ENCODE results near the gene RAD54L.

RAD54L gene

DNA sequence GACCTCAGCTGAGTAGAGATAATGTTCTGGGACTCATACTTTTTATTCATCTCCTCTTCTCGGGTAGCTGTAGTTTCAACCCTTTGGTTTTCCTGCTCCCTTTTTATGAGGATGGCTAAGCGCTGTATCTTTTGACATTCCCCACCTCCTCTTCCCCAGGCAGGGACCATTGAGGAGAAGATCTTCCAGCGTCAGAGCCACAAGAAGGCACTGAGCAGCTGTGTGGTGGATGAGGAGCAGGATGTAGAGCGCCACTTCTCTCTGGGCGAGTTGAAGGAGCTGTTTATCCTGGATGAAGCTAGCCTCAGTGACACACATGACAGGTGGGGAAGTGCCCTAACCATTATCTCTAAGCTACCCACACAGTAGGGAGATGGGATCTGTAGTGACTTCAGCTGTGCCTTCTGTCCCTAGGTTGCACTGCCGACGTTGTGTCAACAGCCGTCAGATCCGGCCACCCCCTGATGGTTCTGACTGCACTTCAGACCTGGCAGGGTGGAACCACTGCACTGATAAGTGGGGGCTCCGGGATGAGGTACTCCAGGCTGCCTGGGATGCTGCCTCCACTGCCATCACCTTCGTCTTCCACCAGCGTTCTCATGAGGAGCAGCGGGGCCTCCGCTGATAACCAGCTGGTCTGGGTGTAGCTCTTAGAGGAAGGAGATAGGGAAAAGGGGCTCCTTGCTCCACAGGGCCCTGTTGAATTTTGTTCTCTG is 30.3 kb downstream of the RAD54L start:
- Histone ChIP-seq H3K4me3 (ENCODE audit: insufficient read depth, low read length, poor library complexity, severe bottlenecking) (no peak overlapping the region), H3K9me3 (ENCODE audit: insufficient read depth, low read length) (no peaks in the 10 kb centered on the region), H3K9ac (ENCODE audit: low read length) (no peak overlapping the region), H2AFZ (ENCODE audit: low read depth, low read length, severe bottlenecking) (no peak overlapping the region), H3K27me3 (ENCODE audit: low read length) (no peaks in the 10 kb centered on the region), H3K36me3 (ENCODE audit: low read length) (peaks cover 19% of the 10 kb centered on the region; the same call in 1 of the 2 replicates), H3K27ac (ENCODE audit: low read depth, low read length) (no peak overlapping the region), H3K9me2 (replicated peaks; ENCODE audit: insufficient read depth, low read length) (no peaks in the 10 kb centered on the region), H4K20me1 (ENCODE audit: low read depth, low read length) (no peaks in the 10 kb centered on the region), H3F3A (ENCODE audit: insufficient read depth) (0 out of 2 replicates have a peak, but pooled peaks cover 4% of the 10 kb centered on the region), H3K4me2 (ENCODE audit: low read depth, low read length, poor library complexity, severe bottlenecking) (no peak overlapping the region), H3K79me2 (ENCODE audit: insufficient read depth, low read length) (no peaks in the 10 kb centered on the region)
- TF ChIP-seq EZH2phosphoT487 (conservative IDR thresholded peaks at IDR 0.05; ENCODE audit: low read length), result no peak
- TF ChIP-seq, protein P1, sequence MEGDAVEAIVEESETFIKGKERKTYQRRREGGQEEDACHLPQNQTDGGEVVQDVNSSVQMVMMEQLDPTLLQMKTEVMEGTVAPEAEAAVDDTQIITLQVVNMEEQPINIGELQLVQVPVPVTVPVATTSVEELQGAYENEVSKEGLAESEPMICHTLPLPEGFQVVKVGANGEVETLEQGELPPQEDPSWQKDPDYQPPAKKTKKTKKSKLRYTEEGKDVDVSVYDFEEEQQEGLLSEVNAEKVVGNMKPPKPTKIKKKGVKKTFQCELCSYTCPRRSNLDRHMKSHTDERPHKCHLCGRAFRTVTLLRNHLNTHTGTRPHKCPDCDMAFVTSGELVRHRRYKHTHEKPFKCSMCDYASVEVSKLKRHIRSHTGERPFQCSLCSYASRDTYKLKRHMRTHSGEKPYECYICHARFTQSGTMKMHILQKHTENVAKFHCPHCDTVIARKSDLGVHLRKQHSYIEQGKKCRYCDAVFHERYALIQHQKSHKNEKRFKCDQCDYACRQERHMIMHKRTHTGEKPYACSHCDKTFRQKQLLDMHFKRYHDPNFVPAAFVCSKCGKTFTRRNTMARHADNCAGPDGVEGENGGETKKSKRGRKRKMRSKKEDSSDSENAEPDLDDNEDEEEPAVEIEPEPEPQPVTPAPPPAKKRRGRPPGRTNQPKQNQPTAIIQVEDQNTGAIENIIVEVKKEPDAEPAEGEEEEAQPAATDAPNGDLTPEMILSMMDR (IDR thresholded peaks at IDR 0.05; ENCODE audit: insufficient read depth, low read length, poor library complexity, severe bottlenecking), result no peak

DNA sequence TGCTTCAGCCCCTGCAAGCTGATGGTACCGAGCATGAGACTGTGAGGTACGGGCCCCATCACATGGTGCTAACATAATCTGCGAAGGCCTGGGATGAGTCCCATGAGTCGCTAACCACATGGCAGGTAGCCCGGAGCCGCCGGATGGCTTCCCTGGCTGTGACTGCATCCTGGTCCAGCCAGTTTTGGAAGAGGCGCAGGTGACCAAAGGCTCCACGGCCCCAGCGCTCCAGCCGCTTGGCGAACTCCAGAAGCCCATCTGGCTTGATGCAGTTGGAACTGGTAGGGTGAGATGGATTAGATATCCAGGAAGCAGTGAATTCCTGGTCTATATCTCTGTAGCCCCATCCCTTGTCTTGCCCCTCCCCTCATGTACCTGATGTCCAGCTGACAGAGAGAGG is 31.2 kb downstream of the RAD54L start:
- Histone ChIP-seq H3K9me3 (ENCODE audit: insufficient read depth, low read length) (no peaks in the 10 kb centered on the region), H3K9me2 (replicated peaks; ENCODE audit: insufficient read depth, low read length) (no peaks in the 10 kb centered on the region), H3K36me3 (ENCODE audit: low read length) (peaks cover 14% of the 10 kb centered on the region; the same call in 1 of the 2 replicates), H3K4me3 (ENCODE audit: insufficient read depth, low read length, poor library complexity, severe bottlenecking) (no peak overlapping the region), H3K27me3 (ENCODE audit: low read length) (no peaks in the 10 kb centered on the region), H3K27ac (ENCODE audit: low read depth, low read length) (no peak overlapping the region), H3K4me2 (ENCODE audit: low read depth, low read length, poor library complexity, severe bottlenecking) (no peak overlapping the region), H4K20me1 (ENCODE audit: low read depth, low read length) (no peaks in the 10 kb centered on the region), H3K9ac (ENCODE audit: low read length) (no peak overlapping the region), H2AFZ (ENCODE audit: low read depth, low read length, severe bottlenecking) (no peak overlapping the region), H3K79me2 (ENCODE audit: insufficient read depth, low read length) (no peaks in the 10 kb centered on the region), H3F3A (ENCODE audit: insufficient read depth) (0 out of 2 replicates have a peak, but pooled peaks cover 4% of the 10 kb centered on the region)
- TF ChIP-seq, protein P1 (IDR thresholded peaks at IDR 0.05; ENCODE audit: insufficient read depth, low read length, poor library complexity, severe bottlenecking), result no peak
- TF ChIP-seq EZH2phosphoT487 (conservative IDR thresholded peaks at IDR 0.05; ENCODE audit: low read length), result no peak

DNA sequence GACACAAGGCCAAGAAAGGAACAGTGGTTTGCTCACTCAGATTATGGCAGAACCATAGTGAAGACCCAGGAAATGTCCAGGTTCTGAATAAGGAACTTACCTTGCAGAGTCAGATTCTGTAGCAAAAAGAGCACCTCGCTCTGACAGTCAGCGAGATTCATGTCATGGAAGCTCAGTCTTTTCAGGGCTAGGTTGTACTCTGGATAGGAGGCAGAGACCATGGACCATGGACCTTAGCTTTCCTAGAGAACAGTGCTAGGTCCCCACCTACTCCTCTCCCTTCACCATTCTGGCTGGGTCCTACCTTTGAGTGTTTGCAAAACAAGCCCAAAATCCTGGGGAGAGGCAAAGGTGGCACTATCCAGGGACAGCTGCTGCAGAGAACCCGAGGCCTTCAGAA is 32.5 kb downstream of the RAD54L start:
- no peak overlapping the region for H3K4me2 ChIP-seq (ENCODE audit: low read depth, low read length, poor library complexity, severe bottlenecking)
- H3K9me3 ChIP-seq (ENCODE audit: insufficient read depth, low read length), result no peaks in the 10 kb centered on the region
- no peak overlapping the region for H3K9ac ChIP-seq (ENCODE audit: low read length)
- no peak overlapping the region for H2AFZ ChIP-seq (ENCODE audit: low read depth, low read length, severe bottlenecking)
- no peaks in the 10 kb centered on the region for H3K79me2 ChIP-seq (ENCODE audit: insufficient read depth, low read length)
- no peak overlapping the region for H3K27ac ChIP-seq (ENCODE audit: low read depth, low read length)
- no peaks in the 10 kb centered on the region for H3K27me3 ChIP-seq (ENCODE audit: low read length)
- peaks cover 11% of the 10 kb centered on the region; the same call in 1 of the 2 replicates for H3K36me3 ChIP-seq (ENCODE audit: low read length)
- 0 out of 2 replicates have a peak, but pooled peaks cover 4% of the 10 kb centered on the region for H3F3A ChIP-seq (ENCODE audit: insufficient read depth)
- no peak overlapping the region for H3K4me3 ChIP-seq (ENCODE audit: insufficient read depth, low read length, poor library complexity, severe bottlenecking)
- TF ChIP-seq EZH2phosphoT487 (conservative IDR thresholded peaks at IDR 0.05; ENCODE audit: low read length), result no peak
- TF ChIP-seq, protein P1 (IDR thresholded peaks at IDR 0.05; ENCODE audit: insufficient read depth, low read length, poor library complexity, severe bottlenecking), result no peak
- no peaks in the 10 kb centered on the region for H4K20me1 ChIP-seq (ENCODE audit: low read depth, low read length)
- H3K9me2 ChIP-seq (replicated peaks; ENCODE audit: insufficient read depth, low read length), result no peaks in the 10 kb centered on the region
